ENCODE data around the gene BPIFB2. TPM values are rescaled to one million over a fixed set of nuclear protein-coding genes. Genes with fewer than 3 reads are reported as not detected.
"Not testable (repeated sequence)": the region's sequence is repeated elsewhere in the genome, so short reads cannot be mapped to it uniquely, and the experiment has no call there.

Gene BPIFB2
- total RNA-seq, 1 donor, result not detected

- Histone ChIP-seq H3K4me3 (ENCODE audit: low read length) (no peak overlapping the region), H3K4me1 (ENCODE audit: insufficient read depth, low read length) (no peaks in the 10 kb centered on the region), H3K27me3 (ENCODE audit: insufficient read depth, low read length) (no peaks in the 10 kb centered on the region), H3K9me3 (ENCODE audit: low read depth, low read length) (no peaks in the 10 kb centered on the region)
Measured at GRCh38 chr20:33027769-33028751, 20.6 kb downstream of the BPIFB2 start.

GRCh38 chr20:33028875-33029274, 21.4 kb downstream of the BPIFB2 start:
- Histone ChIP-seq H3K9me3 (ENCODE audit: low read depth, low read length) (no peaks in the 10 kb centered on the region), H3K27me3 (ENCODE audit: insufficient read depth, low read length) (no peaks in the 10 kb centered on the region), H3K4me3 (ENCODE audit: low read length) (no peak overlapping the region), H3K4me1 (ENCODE audit: insufficient read depth, low read length) (no peaks in the 10 kb centered on the region)

- no peaks in the 10 kb centered on the region for H3K9me3 ChIP-seq (ENCODE audit: low read depth, low read length)
- H3K4me3 ChIP-seq (ENCODE audit: low read length), result no peak overlapping the region
- H3K4me1 ChIP-seq (ENCODE audit: insufficient read depth, low read length), result no peaks in the 10 kb centered on the region
- no peaks in the 10 kb centered on the region for H3K27me3 ChIP-seq (ENCODE audit: insufficient read depth, low read length)
Measured at GRCh38 chr20:33030076-33030475, 22.6 kb downstream of the BPIFB2 start.

GRCh38 chr20:33030569-33030968, 23.1 kb downstream of the BPIFB2 start:
- no peaks in the 10 kb centered on the region for H3K9me3 ChIP-seq (ENCODE audit: low read depth, low read length)
- H3K27me3 ChIP-seq (ENCODE audit: insufficient read depth, low read length), result no peaks in the 10 kb centered on the region
- H3K4me3 ChIP-seq (ENCODE audit: low read length), result no peak overlapping the region
- no peaks in the 10 kb centered on the region for H3K4me1 ChIP-seq (ENCODE audit: insufficient read depth, low read length)

GRCh38 chr20:33031531-33031930, 24.0 kb downstream of the BPIFB2 start, which contains the start of gene BPIFB6:
TSS of gene BPIFB6 (plus strand) at chr20:33031648. CDS start at chr20:33031648, 0 bp downstream.
- no peaks in the 10 kb centered on the region for H3K27me3 ChIP-seq (ENCODE audit: insufficient read depth, low read length)
- no peaks in the 10 kb centered on the region for H3K4me1 ChIP-seq (ENCODE audit: insufficient read depth, low read length)
- no peaks in the 10 kb centered on the region for H3K9me3 ChIP-seq (ENCODE audit: low read depth, low read length)
- H3K4me3 ChIP-seq (ENCODE audit: low read length), result no peak within 1 kb of the TSS

- no peaks in the 10 kb centered on the region for H3K4me1 ChIP-seq (ENCODE audit: insufficient read depth, low read length)
- H3K9me3 ChIP-seq (ENCODE audit: low read depth, low read length), result no peaks in the 10 kb centered on the region
- no peaks in the 10 kb centered on the region for H3K27me3 ChIP-seq (ENCODE audit: insufficient read depth, low read length)
- no peak overlapping the region for H3K4me3 ChIP-seq (ENCODE audit: low read length)
Measured at GRCh38 chr20:33032555-33032954, 25.1 kb downstream of the BPIFB2 start.

- H3K27me3 ChIP-seq (ENCODE audit: insufficient read depth, low read length), result no peaks in the 10 kb centered on the region
- no peak overlapping the region for H3K4me3 ChIP-seq (ENCODE audit: low read length)
- no peaks in the 10 kb centered on the region for H3K9me3 ChIP-seq (ENCODE audit: low read depth, low read length)
- no peaks in the 10 kb centered on the region for H3K4me1 ChIP-seq (ENCODE audit: insufficient read depth, low read length)
Measured at GRCh38 chr20:33033381-33033780, 25.9 kb downstream of the BPIFB2 start.

- Histone ChIP-seq H3K27me3 (ENCODE audit: insufficient read depth, low read length) (no peaks in the 10 kb centered on the region), H3K9me3 (ENCODE audit: low read depth, low read length) (no peaks in the 10 kb centered on the region), H3K4me3 (ENCODE audit: low read length) (no peak overlapping the region), H3K4me1 (ENCODE audit: insufficient read depth, low read length) (no peaks in the 10 kb centered on the region)
Measured at GRCh38 chr20:33034115-33034514, 26.6 kb downstream of the BPIFB2 start.

- Histone ChIP-seq H3K4me1 (ENCODE audit: insufficient read depth, low read length) (no peaks in the 10 kb centered on the region), H3K4me3 (ENCODE audit: low read length) (no peak overlapping the region), H3K9me3 (ENCODE audit: low read depth, low read length) (no peaks in the 10 kb centered on the region), H3K27me3 (ENCODE audit: insufficient read depth, low read length) (no peaks in the 10 kb centered on the region)
Measured at GRCh38 chr20:33034901-33035492, 27.5 kb downstream of the BPIFB2 start.

- H3K9me3 ChIP-seq (ENCODE audit: low read depth, low read length), result no peaks in the 10 kb centered on the region
- H3K27me3 ChIP-seq (ENCODE audit: insufficient read depth, low read length), result no peaks in the 10 kb centered on the region
- no peaks in the 10 kb centered on the region for H3K4me1 ChIP-seq (ENCODE audit: insufficient read depth, low read length)
- no peak overlapping the region for H3K4me3 ChIP-seq (ENCODE audit: low read length)
Measured at GRCh38 chr20:33037456-33037855, 30.0 kb downstream of the BPIFB2 start.

GRCh38 chr20:33038243-33038642, 30.7 kb downstream of the BPIFB2 start:
- Histone ChIP-seq H3K4me1 (ENCODE audit: insufficient read depth, low read length) (no peaks in the 10 kb centered on the region), H3K4me3 (ENCODE audit: low read length) (no peak overlapping the region), H3K9me3 (ENCODE audit: low read depth, low read length) (no peaks in the 10 kb centered on the region), H3K27me3 (ENCODE audit: insufficient read depth, low read length) (no peaks in the 10 kb centered on the region)

GRCh38 chr20:33042430-33042829, 34.9 kb downstream of the BPIFB2 start:
- peaks cover 7% of the 10 kb centered on the region for H3K9me3 ChIP-seq (ENCODE audit: low read depth, low read length)
- H3K4me3 ChIP-seq (ENCODE audit: low read length), result no peak overlapping the region
- H3K27me3 ChIP-seq (ENCODE audit: insufficient read depth, low read length), result no peaks in the 10 kb centered on the region
- H3K4me1 ChIP-seq (ENCODE audit: insufficient read depth, low read length), result no peaks in the 10 kb centered on the region

GRCh38 chr20:33042983-33043730, 35.7 kb downstream of the BPIFB2 start:
- Histone ChIP-seq H3K27me3 (ENCODE audit: insufficient read depth, low read length) (no peaks in the 10 kb centered on the region), H3K4me3 (ENCODE audit: low read length) (no peak overlapping the region), H3K4me1 (ENCODE audit: insufficient read depth, low read length) (no peaks in the 10 kb centered on the region), H3K9me3 (ENCODE audit: low read depth, low read length) (peaks cover 7% of the 10 kb centered on the region)

GRCh38 chr20:33043731-33044181, 36.3 kb downstream of the BPIFB2 start:
- Histone ChIP-seq H3K4me3 (ENCODE audit: low read length) (no peak overlapping the region), H3K9me3 (ENCODE audit: low read depth, low read length) (peaks cover 7% of the 10 kb centered on the region), H3K4me1 (ENCODE audit: insufficient read depth, low read length) (no peaks in the 10 kb centered on the region), H3K27me3 (ENCODE audit: insufficient read depth, low read length) (no peaks in the 10 kb centered on the region)

- not testable (repeated sequence) for H3K4me1 ChIP-seq (ENCODE audit: insufficient read depth, low read length); H3K4me3 ChIP-seq (ENCODE audit: low read length); H3K9me3 ChIP-seq (ENCODE audit: low read depth, low read length); H3K27me3 ChIP-seq (ENCODE audit: insufficient read depth, low read length)
Measured at GRCh38 chr20:33045129-33045721, 37.7 kb downstream of the BPIFB2 start.
